GM19467 (cell line): ENCODE measurements around the gene NSMCE1.

ENCODE experiments used
- ATAC-seq: cut with Tn5 transposase; IDR thresholded peaks from one replicate; pipeline ENCODE4 v1.9.1; 2021; ENCODE audit warnings: mild to moderate bottlenecking, moderate library complexity; ENCODE audit not compliant: unreplicated experiment

The NSMCE1 gene

GRCh38 chr16:27199235-27199586, 69.4 kb downstream of the NSMCE1 start:
- no peak for ATAC-seq

- ATAC-seq = no peak
These were observed 69.9 kb downstream of the NSMCE1 start for GRCh38 chr16:27198451-27199234.

GRCh38 chr16:27197004-27197403, 71.6 kb downstream of the NSMCE1 start:
- no peak for ATAC-seq

- no peak for ATAC-seq
These were observed 72.5 kb downstream of the NSMCE1 start for GRCh38 chr16:27195941-27196595.

- ATAC-seq = no peak
These were observed 73.4 kb downstream of the NSMCE1 start for GRCh38 chr16:27195076-27195741.

GRCh38 chr16:27193300-27193990, 75.1 kb downstream of the NSMCE1 start:
- no peak for ATAC-seq

GRCh38 chr16:27191352-27191924, 77.1 kb downstream of the NSMCE1 start:
- ATAC-seq = no peak

- ATAC-seq = no peak
These were observed 78.2 kb downstream of the NSMCE1 start for GRCh38 chr16:27190316-27190871.

- ATAC-seq = no peak
These were observed 79.1 kb downstream of the NSMCE1 start for GRCh38 chr16:27189335-27189972.

- ATAC-seq = no peak
These were observed 79.9 kb downstream of the NSMCE1 start for GRCh38 chr16:27188633-27189032.

GRCh38 chr16:27185776-27186130, 82.8 kb downstream of the NSMCE1 start:
- no peak for ATAC-seq

GRCh38 chr16:27182906-27183405, 85.6 kb downstream of the NSMCE1 start:
- no peak for ATAC-seq

GRCh38 chr16:27181019-27181790, 87.4 kb downstream of the NSMCE1 start:
- ATAC-seq = no peak

GRCh38 chr16:27179500-27180072, 89.0 kb downstream of the NSMCE1 start:
- peak; percentile 83 for ATAC-seq

GRCh38 chr16:27177031-27177774, 91.4 kb downstream of the NSMCE1 start:
- ATAC-seq = no peak

- no peak for ATAC-seq
These were observed 92.7 kb downstream of the NSMCE1 start for GRCh38 chr16:27175888-27176287.
